ENCODE data around the gene SPO11. TPM values are rescaled to one million over a fixed set of nuclear protein-coding genes. Genes with fewer than 3 reads are reported as not detected.

The SPO11 gene
- total and polyA plus RNA-seq, 2 of the 4 experiments (the other 2 are of a cell fraction) = not detected

- in situ Hi-C loops (cut with MboI; ENCODE audit: low sequenced_read_pairs) (loop anchor here (5.0 to 25.0 kb wide), 4 partner anchors 109 to 1649 kb away; partner anchors contain the start of genes ATP5F1E and PRELID3B), intact Hi-C loops (cut with micrococcal nuclease) (loop anchor here (5.0 to 10.0 kb wide), 2 partner anchors 827 to 1509 kb away; no protein-coding TSS in a partner anchor), dilution Hi-C loops (cut with HindIII; ENCODE audit: low sequenced_read_pairs, unreplicated experiment) (no loop called here)
- Histone ChIP-seq H2AFZ (replicated peaks; ENCODE audit: low read length, poor library complexity) (no peak overlapping the region), H2BK5ac (ENCODE audit: low read depth, low read length, poor library complexity, severe bottlenecking) (no peak overlapping the region), H3K4ac (ENCODE audit: low read depth, low read length) (no peak overlapping the region), H4K91ac (ENCODE audit: insufficient read depth, low read depth, low read length) (no peak overlapping the region), H3K27ac (ENCODE audit: insufficient read depth, low read length) (no peak overlapping the region), H3K23ac (ENCODE audit: low read depth, low read length) (no peak overlapping the region), H3K4me2 (ENCODE audit: low read depth, low read length) (no peak overlapping the region), H3K36me3 (ENCODE audit: control insufficient read depth, insufficient read depth, low read length) (peaks cover 5% of the 10 kb centered on the region; the same call in 1 of the 2 replicates), H3K79me1 (ENCODE audit: low read depth in 1 of 2, low read length in 2 of 2) (peaks cover 0 to 11% of the 10 kb centered on the region in 2 experiments; a peak in 2 of 4 replicates), H4K8ac (ENCODE audit: low read depth in 2 of 2, low read length in 2 of 2) (no peak overlapping the region), H2AK5ac (ENCODE audit: low read depth, low read length) (no peak overlapping the region), H4K20me1 (ENCODE audit: insufficient read depth, low read length) (no peaks in the 10 kb centered on the region; the same call in 1 of the 2 replicates), H3K27me3 (ENCODE audit: control insufficient read depth, insufficient read depth, low read length) (no peaks in the 10 kb centered on the region), H2BK20ac (ENCODE audit: low read depth, low read length) (no peak overlapping the region), H2BK15ac (ENCODE audit: low read depth, low read length) (no peak overlapping the region), H4K5ac (ENCODE audit: low read depth, low read length) (no peak overlapping the region), H2BK120ac (ENCODE audit: low read depth, low read length) (no peak overlapping the region), H3K9me1 (ENCODE audit: insufficient read depth, low read length) (0 out of 2 replicates have a peak, but pooled peaks cover 3% of the 10 kb centered on the region), H3K9me3 (ENCODE audit: control insufficient read depth, insufficient read depth, low read length) (no peaks in the 10 kb centered on the region), H3K4me1 (ENCODE audit: control insufficient read depth, insufficient read depth, low read length) (peaks cover 6% of the 10 kb centered on the region), H3K14ac (replicated peaks; ENCODE audit: low read depth, low read length) (no peak overlapping the region), H3K9ac (ENCODE audit: low read depth, low read length) (no peak overlapping the region), H3K18ac (ENCODE audit: low read depth, low read length) (no peak overlapping the region), H2AK9ac (replicated peaks; ENCODE audit: low read depth, low read length, poor library complexity) (no peak overlapping the region), H3K56ac (ENCODE audit: extremely low read depth, insufficient read depth, low read length) (no peak overlapping the region), H3K4me3 (ENCODE audit: insufficient read depth, low read depth, low read length) (no peak overlapping the region)
- TF ChIP-seq MXI1 (IDR thresholded peaks at IDR 0.05; ENCODE audit: borderline replicate concordance, low read depth, low read length) = no peak
- TF ChIP-seq RFX5 (IDR thresholded peaks at IDR 0.05; ENCODE audit: low read depth, low read length) = no peak
- TF ChIP-seq, protein P1, sequence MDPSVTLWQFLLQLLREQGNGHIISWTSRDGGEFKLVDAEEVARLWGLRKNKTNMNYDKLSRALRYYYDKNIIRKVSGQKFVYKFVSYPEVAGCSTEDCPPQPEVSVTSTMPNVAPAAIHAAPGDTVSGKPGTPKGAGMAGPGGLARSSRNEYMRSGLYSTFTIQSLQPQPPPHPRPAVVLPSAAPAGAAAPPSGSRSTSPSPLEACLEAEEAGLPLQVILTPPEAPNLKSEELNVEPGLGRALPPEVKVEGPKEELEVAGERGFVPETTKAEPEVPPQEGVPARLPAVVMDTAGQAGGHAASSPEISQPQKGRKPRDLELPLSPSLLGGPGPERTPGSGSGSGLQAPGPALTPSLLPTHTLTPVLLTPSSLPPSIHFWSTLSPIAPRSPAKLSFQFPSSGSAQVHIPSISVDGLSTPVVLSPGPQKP (IDR thresholded peaks at IDR 0.05; ENCODE audit: borderline replicate concordance, low read depth, low read length) = no peak
- TF ChIP-seq MAZ (IDR thresholded peaks at IDR 0.05; ENCODE audit: borderline replicate concordance, low read depth, low read length) = no peak
- TF ChIP-seq SMC3 (IDR thresholded peaks at IDR 0.05; ENCODE audit: low read depth, low read length) = no peak
- no peak for TF ChIP-seq FOS (IDR thresholded peaks at IDR 0.05; ENCODE audit: low read depth, low read length)
- no peak for TF ChIP-seq POLR2A (IDR thresholded peaks at IDR 0.05; ENCODE audit: low read depth, low read length)
- no peak for TF ChIP-seq BHLHE40 (IDR thresholded peaks at IDR 0.05; ENCODE audit: low read depth, low read length)
- TF ChIP-seq, protein P2, sequence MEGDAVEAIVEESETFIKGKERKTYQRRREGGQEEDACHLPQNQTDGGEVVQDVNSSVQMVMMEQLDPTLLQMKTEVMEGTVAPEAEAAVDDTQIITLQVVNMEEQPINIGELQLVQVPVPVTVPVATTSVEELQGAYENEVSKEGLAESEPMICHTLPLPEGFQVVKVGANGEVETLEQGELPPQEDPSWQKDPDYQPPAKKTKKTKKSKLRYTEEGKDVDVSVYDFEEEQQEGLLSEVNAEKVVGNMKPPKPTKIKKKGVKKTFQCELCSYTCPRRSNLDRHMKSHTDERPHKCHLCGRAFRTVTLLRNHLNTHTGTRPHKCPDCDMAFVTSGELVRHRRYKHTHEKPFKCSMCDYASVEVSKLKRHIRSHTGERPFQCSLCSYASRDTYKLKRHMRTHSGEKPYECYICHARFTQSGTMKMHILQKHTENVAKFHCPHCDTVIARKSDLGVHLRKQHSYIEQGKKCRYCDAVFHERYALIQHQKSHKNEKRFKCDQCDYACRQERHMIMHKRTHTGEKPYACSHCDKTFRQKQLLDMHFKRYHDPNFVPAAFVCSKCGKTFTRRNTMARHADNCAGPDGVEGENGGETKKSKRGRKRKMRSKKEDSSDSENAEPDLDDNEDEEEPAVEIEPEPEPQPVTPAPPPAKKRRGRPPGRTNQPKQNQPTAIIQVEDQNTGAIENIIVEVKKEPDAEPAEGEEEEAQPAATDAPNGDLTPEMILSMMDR (conservative IDR thresholded peaks at IDR 0.05; ENCODE audit: low read depth, low read length) = no peak
- TF ChIP-seq CHD1 (IDR thresholded peaks at IDR 0.05; ENCODE audit: low read depth, low read length) = no peak
- no peak for TF ChIP-seq MAFK (IDR thresholded peaks at IDR 0.05; ENCODE audit: low read depth, low read length)
- no peak for TF ChIP-seq RAD21 (IDR thresholded peaks at IDR 0.05; ENCODE audit: low read length)
- no peak for TF ChIP-seq CEBPB (IDR thresholded peaks at IDR 0.05; ENCODE audit: low read depth, low read length)
- TF ChIP-seq RCOR1 (IDR thresholded peaks at IDR 0.05; ENCODE audit: insufficient replicate concordance, low read length) = no peak
- no peak for TF ChIP-seq NFE2L2 (IDR thresholded peaks at IDR 0.05; ENCODE audit: low read depth, low read length)
- TF ChIP-seq, protein P3, sequence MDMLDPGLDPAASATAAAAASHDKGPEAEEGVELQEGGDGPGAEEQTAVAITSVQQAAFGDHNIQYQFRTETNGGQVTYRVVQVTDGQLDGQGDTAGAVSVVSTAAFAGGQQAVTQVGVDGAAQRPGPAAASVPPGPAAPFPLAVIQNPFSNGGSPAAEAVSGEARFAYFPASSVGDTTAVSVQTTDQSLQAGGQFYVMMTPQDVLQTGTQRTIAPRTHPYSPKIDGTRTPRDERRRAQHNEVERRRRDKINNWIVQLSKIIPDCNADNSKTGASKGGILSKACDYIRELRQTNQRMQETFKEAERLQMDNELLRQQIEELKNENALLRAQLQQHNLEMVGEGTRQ (IDR thresholded peaks at IDR 0.05; ENCODE audit: low read depth, low read length) = no peak
- POLR2A ChIA-PET (ENCODE audit: unreplicated experiment) = no interaction called here
- ATAC-seq (ENCODE audit: low read depth) (no peak), DNase-seq (no peak)
- CTCF ChIA-PET = interaction anchor here (0.6 kb wide), 1 partner anchor 122 kb away, joined by 3 read pairs; no protein-coding TSS in a partner anchor
- BruUV-seq (replicated peaks) = no TSS peak
- WGBS, 2 experiments (ENCODE audit: extremely low coverage in 2 of 2, insufficient read length in 1 of 2) = 100% methylated on average over 1 of the region's 7 CpGs; no CpG with 5 or more reads in 1 of the 2 experiments
Measured at GRCh38 chr20:57387945-57388371, 58.4 kb downstream of the SPO11 start.

Data from IMR-90 (cell line).